Measurements from ENCODE around the gene NFX1.

- no peak for TF ChIP-seq POLR2A (IDR thresholded peaks at IDR 0.05)
- TF ChIP-seq, protein P1, sequence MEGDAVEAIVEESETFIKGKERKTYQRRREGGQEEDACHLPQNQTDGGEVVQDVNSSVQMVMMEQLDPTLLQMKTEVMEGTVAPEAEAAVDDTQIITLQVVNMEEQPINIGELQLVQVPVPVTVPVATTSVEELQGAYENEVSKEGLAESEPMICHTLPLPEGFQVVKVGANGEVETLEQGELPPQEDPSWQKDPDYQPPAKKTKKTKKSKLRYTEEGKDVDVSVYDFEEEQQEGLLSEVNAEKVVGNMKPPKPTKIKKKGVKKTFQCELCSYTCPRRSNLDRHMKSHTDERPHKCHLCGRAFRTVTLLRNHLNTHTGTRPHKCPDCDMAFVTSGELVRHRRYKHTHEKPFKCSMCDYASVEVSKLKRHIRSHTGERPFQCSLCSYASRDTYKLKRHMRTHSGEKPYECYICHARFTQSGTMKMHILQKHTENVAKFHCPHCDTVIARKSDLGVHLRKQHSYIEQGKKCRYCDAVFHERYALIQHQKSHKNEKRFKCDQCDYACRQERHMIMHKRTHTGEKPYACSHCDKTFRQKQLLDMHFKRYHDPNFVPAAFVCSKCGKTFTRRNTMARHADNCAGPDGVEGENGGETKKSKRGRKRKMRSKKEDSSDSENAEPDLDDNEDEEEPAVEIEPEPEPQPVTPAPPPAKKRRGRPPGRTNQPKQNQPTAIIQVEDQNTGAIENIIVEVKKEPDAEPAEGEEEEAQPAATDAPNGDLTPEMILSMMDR (IDR thresholded peaks at IDR 0.05), result no peak
These were observed 56.2 kb downstream of the NFX1 start for GRCh38 chr9:33346564-33346963.
